Measurements from ENCODE around the gene TTLL1.

DNA sequence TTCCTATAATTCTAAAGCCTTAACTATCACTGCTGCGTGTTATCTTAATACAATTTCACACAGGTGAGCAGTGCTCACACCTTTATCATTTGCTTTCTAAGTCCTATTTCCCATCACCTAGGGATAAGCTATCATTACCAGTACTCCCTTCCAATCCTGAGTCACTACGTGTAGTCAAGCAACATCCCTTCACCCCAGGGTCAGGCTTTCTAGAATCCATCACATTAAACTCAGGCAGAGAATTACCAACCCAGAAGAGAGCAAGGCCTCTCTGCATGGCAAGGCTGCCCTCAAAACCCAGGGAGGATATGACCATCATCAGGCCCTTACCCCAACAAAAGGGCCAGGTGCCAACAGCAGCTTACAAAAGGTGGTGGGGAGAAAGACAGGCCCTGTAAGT lies 84.1 kb downstream of the TTLL1 start:
- TF ChIP-seq, protein P1, sequence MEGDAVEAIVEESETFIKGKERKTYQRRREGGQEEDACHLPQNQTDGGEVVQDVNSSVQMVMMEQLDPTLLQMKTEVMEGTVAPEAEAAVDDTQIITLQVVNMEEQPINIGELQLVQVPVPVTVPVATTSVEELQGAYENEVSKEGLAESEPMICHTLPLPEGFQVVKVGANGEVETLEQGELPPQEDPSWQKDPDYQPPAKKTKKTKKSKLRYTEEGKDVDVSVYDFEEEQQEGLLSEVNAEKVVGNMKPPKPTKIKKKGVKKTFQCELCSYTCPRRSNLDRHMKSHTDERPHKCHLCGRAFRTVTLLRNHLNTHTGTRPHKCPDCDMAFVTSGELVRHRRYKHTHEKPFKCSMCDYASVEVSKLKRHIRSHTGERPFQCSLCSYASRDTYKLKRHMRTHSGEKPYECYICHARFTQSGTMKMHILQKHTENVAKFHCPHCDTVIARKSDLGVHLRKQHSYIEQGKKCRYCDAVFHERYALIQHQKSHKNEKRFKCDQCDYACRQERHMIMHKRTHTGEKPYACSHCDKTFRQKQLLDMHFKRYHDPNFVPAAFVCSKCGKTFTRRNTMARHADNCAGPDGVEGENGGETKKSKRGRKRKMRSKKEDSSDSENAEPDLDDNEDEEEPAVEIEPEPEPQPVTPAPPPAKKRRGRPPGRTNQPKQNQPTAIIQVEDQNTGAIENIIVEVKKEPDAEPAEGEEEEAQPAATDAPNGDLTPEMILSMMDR (IDR thresholded peaks at IDR 0.05) = no peak
- TF ChIP-seq POLR2AphosphoS5 (IDR thresholded peaks at IDR 0.05) = no peak
